NCI-H446 treated with DMSO at 0.1 percent for 48 hours (cell line): Measurements from ENCODE around the gene ATG9B.

Source experiments
- DNase-seq: peaks from one replicate; lab custom pipeline; 2025; lab: John Stamatoyannopoulos, UW

The ATG9B gene

GRCh38 chr7:150999001-150999400 lies 25.3 kb downstream of the ATG9B start:
- no peak for DNase-seq

DNA sequence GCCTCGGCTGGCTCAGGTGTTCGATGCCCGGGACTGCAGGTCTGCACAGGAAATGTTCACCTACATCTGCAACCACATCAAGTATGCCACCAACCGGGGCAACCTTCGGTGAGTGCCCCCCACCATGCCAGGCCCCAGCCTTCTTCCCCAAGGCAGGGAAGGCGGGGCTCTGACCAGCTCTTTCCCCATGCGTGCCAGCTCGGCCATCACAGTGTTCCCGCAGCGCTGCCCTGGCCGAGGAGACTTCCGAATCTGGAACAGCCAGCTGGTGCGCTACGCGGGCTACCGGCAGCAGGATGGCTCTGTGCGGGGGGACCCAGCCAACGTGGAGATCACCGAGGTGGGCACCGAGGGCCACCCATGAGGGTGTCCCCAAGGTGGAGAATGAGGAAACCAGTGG lies 26.0 kb downstream of the ATG9B start:
- DNase-seq, result no peak

DNA sequence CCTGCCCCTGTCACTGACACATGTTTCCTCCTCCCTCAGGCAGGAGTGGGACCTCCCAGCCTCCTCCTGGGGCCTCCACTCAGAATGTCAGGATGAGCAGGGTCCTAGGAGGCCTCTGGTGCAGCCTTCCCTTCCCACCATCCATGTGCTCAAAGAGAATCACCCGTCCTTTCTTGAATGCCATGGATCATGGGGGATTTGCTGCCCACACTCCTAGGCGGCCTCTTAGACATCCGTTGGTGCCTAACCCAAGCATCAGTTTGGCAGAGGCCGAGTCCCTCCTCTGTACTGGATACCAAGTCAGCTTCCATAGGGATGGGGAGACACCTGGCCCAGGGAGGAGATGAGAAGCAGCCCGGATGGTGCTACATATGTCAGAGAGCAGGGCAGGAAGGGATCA lies 26.5 kb downstream of the ATG9B start:
- DNase-seq, result no peak

DNA sequence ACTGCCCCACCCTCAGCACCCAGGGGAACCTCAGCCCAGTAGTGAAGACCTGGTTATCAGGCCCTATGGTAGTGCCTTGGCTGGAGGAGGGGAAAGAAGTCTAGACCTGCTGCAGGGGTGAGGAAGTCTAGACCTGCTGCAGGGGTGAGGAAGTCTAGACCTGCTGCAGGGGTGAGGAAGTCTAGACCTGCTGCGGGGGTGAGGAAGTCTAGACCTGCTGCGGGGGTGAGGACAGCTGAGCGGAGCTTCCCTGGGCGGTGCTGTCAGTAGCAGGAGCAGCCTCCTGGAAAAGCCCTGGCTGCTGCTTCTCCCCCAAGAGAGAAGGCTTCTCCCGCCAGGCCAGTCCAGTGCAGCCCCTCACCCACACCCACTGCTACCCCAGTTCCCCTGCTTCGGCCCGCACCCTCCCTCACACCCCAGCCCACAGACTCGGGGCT lies 27.2 kb downstream of the ATG9B start:
- no peak for DNase-seq

- no peak for DNase-seq
Measured at GRCh38 chr7:150996376-150997074, 27.8 kb downstream of the ATG9B start.

GRCh38 chr7:150994838-150995510 lies 29.3 kb downstream of the ATG9B start:
- no peak for DNase-seq

GRCh38 chr7:150994141-150994837 lies 30.0 kb downstream of the ATG9B start:
- no peak for DNase-seq

GRCh38 chr7:150993511-150993910 lies 30.8 kb downstream of the ATG9B start:
- no peak for DNase-seq

DNA sequence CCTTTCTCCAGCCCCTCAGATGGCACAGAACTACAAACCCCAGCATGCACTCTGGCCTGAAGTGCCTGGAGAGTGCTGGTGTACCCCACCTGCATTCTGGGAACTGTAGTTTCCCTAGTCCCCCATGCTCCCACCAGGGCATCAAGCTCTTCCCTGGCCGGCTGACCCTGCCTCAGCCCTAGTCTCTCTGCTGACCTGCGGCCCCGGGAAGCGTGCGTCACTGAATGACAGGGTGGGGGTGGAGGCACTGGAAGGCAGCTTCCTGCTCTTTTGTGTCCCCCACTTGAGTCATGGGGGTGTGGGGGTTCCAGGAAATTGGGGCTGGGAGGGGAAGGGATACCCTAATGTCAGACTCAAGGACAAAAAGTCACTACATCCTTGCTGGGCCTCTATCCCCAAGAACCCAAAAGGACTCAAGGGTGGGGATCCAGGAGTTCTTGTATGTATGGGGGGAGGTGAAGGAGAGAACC lies 31.4 kb downstream of the ATG9B start:
- DNase-seq, result no peak

- DNase-seq, result no peak
Measured at GRCh38 chr7:150992051-150992640, 32.1 kb downstream of the ATG9B start.

- no peak for DNase-seq
Measured at GRCh38 chr7:150990416-150991186, 33.7 kb downstream of the ATG9B start, which contains the start of gene NOS3. Gene NOS3 (plus strand): TSS chr7:150991017. CDS start chr7:150993804, 2,787 bp downstream.

GRCh38 chr7:150989456-150989855 lies 34.8 kb downstream of the ATG9B start:
- DNase-seq, result no peak

GRCh38 chr7:150988230-150989226 lies 35.8 kb downstream of the ATG9B start:
- no peak for DNase-seq

GRCh38 chr7:150986556-150986955 lies 37.7 kb downstream of the ATG9B start:
- DNase-seq, result no peak

- DNase-seq, result no peak
Measured at GRCh38 chr7:150986099-150986512, 38.2 kb downstream of the ATG9B start.

GRCh38 chr7:150983893-150984368 lies 40.4 kb downstream of the ATG9B start:
- no peak for DNase-seq

- no peak for DNase-seq
Measured at GRCh38 chr7:150982351-150982750, 41.9 kb downstream of the ATG9B start.

- DNase-seq, result no peak
Measured at GRCh38 chr7:150981644-150982043, 42.6 kb downstream of the ATG9B start.

DNA sequence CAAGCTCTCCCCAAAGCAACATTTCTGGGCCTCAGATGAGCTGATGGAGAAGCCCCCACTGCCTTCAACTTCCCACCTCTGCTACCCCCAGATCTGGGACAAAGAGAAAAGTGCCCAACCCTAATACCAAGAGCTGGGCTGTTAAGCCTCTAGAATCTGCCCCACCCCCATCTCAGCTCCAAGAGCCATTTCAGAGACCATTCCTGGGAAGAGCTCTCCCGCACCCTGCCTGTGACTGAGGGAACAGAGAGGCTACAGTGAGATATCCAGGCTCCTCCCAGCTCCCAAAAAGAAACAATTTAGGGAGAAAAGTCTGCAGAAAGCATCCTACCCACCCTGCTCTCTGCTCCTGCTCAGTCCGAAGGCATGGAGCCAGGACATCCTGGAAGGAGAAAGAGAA lies 43.6 kb downstream of the ATG9B start:
- no peak for DNase-seq

- DNase-seq, result no peak
Measured at GRCh38 chr7:150979713-150980390, 44.4 kb downstream of the ATG9B start.
